ENCODE data around the gene MKX.
A peak's percentile ranks its signal among the peaks of the same experiment; 100 is the strongest.

Gene MKX

DNA sequence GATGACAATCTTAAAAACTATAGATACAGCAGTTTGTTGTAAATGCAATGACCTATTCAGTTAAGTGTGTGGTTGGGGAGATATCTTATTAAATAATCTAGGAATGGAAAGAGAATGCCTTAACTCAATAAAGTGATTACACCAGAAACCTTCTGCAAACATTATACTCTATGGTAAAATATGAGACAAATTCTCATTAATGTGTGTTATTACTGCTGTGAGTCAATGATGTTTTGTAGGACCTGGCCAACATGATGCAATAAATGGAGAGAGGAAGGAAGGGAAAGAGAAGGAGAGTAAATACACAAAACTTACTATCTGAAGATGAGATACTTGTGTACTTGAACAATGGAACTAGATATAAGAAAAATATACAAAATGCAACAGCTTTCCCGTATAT, 25.1 kb downstream of the MKX start:
- TF ChIP-seq POLR2A (IDR thresholded peaks at IDR 0.05; ENCODE audit: low read depth, low read length) = no peak
- no peak for FAIRE-seq
- DNase-seq (ENCODE audit: insufficient read length, low spot score) = no peak

DNA sequence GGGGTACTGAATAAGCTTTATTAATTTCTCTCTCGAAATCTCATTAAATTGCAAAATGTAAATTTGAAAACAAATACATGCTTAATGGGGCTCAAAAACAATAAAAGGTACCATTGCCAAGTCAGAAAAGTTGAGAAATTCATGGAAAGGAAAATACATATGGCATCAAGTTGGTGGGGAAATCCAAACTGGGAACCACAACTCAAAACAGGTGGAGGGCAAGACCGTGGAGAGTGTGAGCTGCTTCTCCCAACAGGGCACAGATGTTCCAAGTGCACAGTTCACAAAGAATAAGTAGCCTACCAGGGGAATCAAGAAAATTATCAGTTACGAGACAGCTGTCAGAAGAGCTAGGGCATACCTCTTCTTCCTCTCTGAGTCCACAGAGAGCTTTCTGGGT, 26.6 kb downstream of the MKX start:
- no peak for TF ChIP-seq POLR2A (IDR thresholded peaks at IDR 0.05; ENCODE audit: low read depth, low read length)
- no peak for FAIRE-seq
- DNase-seq (ENCODE audit: insufficient read length, low spot score) = no peak

DNA sequence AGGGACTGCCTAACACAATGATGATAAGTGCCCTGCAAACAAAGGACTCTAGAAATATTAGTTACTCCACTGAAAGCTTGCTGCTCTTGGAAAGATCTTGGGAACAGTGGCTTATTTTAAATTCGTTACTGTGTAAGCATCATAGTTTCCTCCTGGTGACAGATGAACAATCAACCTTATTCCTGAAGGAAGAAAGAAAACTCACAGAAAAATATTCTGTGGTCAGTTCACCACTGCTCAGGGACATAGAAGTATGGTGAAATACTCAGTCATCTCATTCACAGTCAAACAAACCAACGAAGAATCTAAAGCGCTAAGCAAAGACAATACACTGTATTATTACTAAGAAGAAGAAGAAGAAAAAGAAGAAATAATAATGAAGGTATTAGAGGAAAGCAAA, 27.8 kb downstream of the MKX start:
- FAIRE-seq = no peak
- DNase-seq (ENCODE audit: insufficient read length, low spot score) = no peak
- no peak for TF ChIP-seq POLR2A (IDR thresholded peaks at IDR 0.05; ENCODE audit: low read depth, low read length)

DNA sequence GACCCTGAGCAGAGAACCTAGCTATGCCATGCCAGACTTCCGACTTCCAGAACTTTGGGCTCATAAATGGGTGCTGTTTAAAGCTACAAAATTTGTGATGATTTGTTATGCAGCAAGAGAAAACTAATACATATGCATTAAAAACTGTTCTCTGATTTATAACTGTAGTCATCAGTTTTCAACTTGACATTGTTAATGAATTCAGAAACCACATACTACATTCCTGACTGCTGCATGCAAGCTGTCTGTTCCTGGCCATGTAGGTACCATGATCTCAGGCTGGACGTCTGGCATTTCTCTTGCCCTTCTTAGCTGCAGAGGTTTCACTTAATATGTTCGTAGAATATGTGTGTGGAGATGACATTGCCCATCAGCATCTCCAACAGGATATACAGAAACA, 28.4 kb downstream of the MKX start:
- no peak for TF ChIP-seq POLR2A (IDR thresholded peaks at IDR 0.05; ENCODE audit: low read depth, low read length)
- DNase-seq (ENCODE audit: insufficient read length, low spot score) (no peak), FAIRE-seq (no peak)

- FAIRE-seq (no peak), DNase-seq (ENCODE audit: insufficient read length, low spot score) (no peak)
These were observed 29.1 kb downstream of the MKX start for GRCh38 chr10:27716521-27716920.

DNA sequence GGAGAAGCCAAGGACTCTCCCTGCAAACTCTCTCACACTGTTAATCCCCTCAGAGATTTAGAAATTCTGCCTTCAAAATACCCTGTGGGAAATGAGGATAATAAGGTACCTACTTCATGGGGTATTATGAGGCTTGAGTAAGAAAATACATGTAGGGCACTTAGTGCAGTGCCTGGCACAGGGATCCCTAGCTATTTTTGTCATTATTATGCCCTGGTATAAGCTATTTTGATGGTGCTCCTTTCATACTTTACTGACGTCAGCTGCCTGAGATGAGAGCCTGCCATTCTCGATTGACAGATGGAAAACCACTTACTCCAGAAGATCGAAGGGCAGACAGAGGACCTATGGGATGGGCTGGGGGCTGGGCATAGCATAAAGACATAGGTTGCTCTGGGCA, 30.1 kb downstream of the MKX start:
- TF ChIP-seq POLR2A (IDR thresholded peaks at IDR 0.05; ENCODE audit: low read depth, low read length) = no peak
- no peak for DNase-seq (ENCODE audit: insufficient read length, low spot score)
- no peak for FAIRE-seq

More at GRCh38 chr10:27716521-27716920, 29.1 kb downstream of the MKX start:
- TF ChIP-seq POLR2A (IDR thresholded peaks at IDR 0.05; ENCODE audit: low read depth, low read length) = no peak

DNA sequence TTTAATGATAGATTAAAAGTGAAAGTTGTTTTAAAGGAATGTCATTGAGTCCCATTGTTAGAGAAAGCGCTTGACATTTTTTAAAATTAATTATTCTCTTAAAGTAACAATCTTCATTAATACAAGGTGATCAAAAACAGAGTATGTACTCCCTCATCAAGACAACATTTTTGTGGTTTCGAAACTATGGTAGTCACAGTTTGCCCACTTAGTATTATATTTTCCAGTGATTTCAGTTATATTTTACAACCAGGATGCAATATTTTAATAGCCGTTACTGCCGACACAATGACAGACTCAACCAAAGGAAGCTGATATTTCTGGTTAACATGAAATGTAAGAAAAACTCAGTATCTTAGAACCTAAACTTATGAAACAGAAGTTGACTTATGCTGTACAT, 31.3 kb downstream of the MKX start:
- no peak for FAIRE-seq
- no peak for DNase-seq (ENCODE audit: insufficient read length, low spot score)
- TF ChIP-seq POLR2A (IDR thresholded peaks at IDR 0.05; ENCODE audit: low read depth, low read length) = no peak

GRCh38 chr10:27713941-27714340, 31.7 kb downstream of the MKX start:
- no peak for DNase-seq (ENCODE audit: insufficient read length, low spot score)
- TF ChIP-seq POLR2A (IDR thresholded peaks at IDR 0.05; ENCODE audit: low read depth, low read length) = no peak
- FAIRE-seq = no peak

GRCh38 chr10:27710014-27710413, 35.6 kb downstream of the MKX start:
- FAIRE-seq = no peak
- TF ChIP-seq POLR2A (IDR thresholded peaks at IDR 0.05; ENCODE audit: low read depth, low read length) = no peak
- no peak for DNase-seq (ENCODE audit: insufficient read length, low spot score)

DNA sequence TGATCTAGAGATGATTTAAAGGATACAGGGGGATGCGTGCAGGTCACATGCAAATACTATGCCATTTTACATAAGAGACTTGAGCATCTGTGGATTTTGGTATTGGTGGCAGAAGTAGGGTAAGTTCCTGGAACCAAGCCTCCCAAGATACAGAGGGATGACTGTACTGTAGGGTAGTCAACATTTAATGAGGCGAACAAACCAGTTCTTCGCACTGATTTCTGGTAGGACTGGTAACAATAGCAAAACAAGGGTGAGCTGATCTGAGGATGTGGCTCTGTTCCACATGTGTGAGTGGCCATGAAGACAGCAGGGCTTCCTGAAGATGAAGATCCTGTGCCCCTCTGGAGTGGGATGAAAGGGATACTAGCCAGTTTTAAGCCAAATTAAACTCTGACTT, 36.3 kb downstream of the MKX start:
- DNase-seq (ENCODE audit: insufficient read length, low spot score) (no peak), FAIRE-seq (no peak)
- no peak for TF ChIP-seq POLR2A (IDR thresholded peaks at IDR 0.05; ENCODE audit: low read depth, low read length)

GRCh38 chr10:27701938-27702537, 43.6 kb downstream of the MKX start:
- FAIRE-seq (no peak), DNase-seq (ENCODE audit: insufficient read length, low spot score) (no peak)
- no peak for TF ChIP-seq POLR2A (IDR thresholded peaks at IDR 0.05; ENCODE audit: low read depth, low read length)

- TF ChIP-seq POLR2A (IDR thresholded peaks at IDR 0.05; ENCODE audit: low read depth, low read length) = no peak
- FAIRE-seq (no peak), DNase-seq (ENCODE audit: insufficient read length, low spot score) (no peak)
These were observed 45.8 kb downstream of the MKX start for GRCh38 chr10:27699776-27700175.

- DNase-seq (ENCODE audit: insufficient read length, low spot score) (no peak), FAIRE-seq (no peak)
These were observed 46.7 kb downstream of the MKX start for GRCh38 chr10:27698961-27699360.

GRCh38 chr10:27696466-27696865, 49.2 kb downstream of the MKX start:
- FAIRE-seq (peak; percentile 30), DNase-seq (ENCODE audit: insufficient read length, low spot score) (no peak)
- TF ChIP-seq POLR2A (IDR thresholded peaks at IDR 0.05; ENCODE audit: low read depth, low read length) = no peak

More at GRCh38 chr10:27698961-27699360, 46.7 kb downstream of the MKX start:
- no peak for TF ChIP-seq POLR2A (IDR thresholded peaks at IDR 0.05; ENCODE audit: low read depth, low read length)

DNA sequence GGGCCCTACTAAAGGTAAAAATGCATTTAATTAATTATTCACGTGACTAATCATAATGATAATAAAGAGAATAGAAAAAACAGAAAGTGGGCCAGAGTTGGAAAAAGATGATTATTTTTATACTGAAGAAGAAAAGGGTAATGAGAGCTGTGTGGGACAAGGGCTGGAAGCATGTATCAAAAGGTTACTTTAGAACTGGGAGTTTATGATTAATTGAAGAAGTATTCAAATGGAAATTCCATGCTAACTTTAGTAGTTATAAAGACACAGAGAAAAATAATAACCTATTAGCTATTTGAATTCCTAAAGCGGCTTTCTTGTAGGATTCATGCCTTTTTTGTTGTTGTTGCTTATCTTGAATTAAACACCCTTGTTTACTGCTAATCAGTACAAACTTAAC, 49.9 kb downstream of the MKX start:
- no peak for TF ChIP-seq POLR2A (IDR thresholded peaks at IDR 0.05; ENCODE audit: low read depth, low read length)
- no peak for DNase-seq (ENCODE audit: insufficient read length, low spot score)
- FAIRE-seq = peak; percentile 33

- DNase-seq (ENCODE audit: insufficient read length, low spot score) (no peak), FAIRE-seq (no peak)
- TF ChIP-seq POLR2A (IDR thresholded peaks at IDR 0.05; ENCODE audit: low read depth, low read length) = no peak
These were observed 50.5 kb downstream of the MKX start for GRCh38 chr10:27695088-27695487.

Measured in H54 (cell line).